GM18499 (cell line): Measurements from ENCODE around the gene OR9Q2.
"Not testable (repeated sequence)": the region's sequence is repeated elsewhere in the genome, so short reads cannot be mapped to it uniquely, and the experiment has no call there.

ENCODE experiments used
- ATAC-seq: cut with Tn5 transposase; IDR thresholded peaks from one replicate; pipeline ENCODE4 v1.9.1; 2021; ENCODE audit warnings: moderate number of reproducible peaks; ENCODE audit not compliant: insufficient read depth, unreplicated experiment

OR9Q2 gene, protein sequence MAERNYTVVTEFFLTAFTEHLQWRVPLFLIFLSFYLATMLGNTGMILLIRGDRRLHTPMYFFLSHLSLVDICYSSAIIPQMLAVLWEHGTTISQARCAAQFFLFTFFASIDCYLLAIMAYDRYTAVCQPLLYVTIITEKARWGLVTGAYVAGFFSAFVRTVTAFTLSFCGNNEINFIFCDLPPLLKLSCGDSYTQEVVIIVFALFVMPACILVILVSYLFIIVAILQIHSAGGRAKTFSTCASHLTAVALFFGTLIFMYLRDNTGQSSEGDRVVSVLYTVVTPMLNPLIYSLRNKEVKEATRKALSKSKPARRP

DNA sequence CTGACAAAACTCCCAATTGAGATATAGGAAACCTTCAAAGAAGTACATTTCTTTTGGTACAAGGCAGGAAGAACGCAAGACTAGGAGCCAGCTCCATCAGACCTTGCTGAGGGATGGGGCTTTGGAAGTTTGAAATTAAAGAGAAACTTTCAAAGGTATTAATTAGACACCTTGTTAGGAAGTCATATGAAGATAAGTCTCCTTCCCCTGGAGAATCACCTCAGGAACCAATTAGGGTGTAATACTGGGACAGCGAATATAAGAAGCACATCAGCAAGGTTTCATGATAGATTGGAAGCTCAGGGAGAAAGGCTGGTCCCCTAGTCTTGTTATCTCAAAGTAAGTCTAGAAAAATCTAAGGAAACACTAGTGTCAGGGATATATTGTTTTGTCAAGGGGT is at the start of gene OR9Q2:
OR9Q2 (plus strand) TSS at position 301 of the 400 bp plus-strand sequence. CDS start 1,421 bp downstream, outside the sequence.
- no peak for ATAC-seq

DNA sequence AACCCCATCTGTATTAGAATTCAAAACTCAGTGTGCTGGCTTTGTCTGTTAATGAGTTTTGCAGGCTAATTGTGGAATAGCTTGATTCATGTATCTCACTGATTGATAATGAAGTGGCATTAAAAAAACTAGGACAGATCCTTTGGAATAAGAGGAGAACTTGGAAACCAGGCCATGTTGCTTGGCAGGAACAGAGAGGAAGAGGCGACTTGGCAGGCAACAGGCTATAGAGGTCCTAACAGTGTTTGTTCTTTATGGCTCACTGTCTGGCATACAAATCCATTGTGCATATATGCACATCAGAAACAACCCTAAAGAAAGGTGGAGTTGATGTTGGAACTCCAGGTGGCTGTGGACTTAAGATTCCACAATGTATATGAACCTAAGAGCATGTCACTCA is 46.1 kb upstream of the OR9Q2 start:
- no peak for ATAC-seq

DNA sequence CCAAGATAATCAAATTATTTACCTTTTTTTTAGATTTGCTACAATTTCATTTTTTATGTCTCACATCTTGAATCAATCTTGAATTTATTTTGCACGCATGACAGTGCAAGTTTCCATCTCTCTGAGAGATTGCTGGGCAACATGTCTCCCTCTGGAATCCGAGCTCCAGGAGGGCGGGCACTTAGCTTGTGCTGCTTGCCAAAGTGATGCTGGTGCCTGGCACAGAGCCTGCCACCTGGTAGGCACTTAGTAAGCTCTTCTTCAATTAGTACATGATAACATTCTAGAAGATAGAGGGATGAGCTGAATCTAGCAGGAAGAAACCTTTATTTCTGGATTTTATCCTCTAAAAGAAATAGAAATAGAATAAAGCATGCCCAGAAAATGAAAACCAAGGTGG is 36.1 kb upstream of the OR9Q2 start:
- ATAC-seq: no peak

DNA sequence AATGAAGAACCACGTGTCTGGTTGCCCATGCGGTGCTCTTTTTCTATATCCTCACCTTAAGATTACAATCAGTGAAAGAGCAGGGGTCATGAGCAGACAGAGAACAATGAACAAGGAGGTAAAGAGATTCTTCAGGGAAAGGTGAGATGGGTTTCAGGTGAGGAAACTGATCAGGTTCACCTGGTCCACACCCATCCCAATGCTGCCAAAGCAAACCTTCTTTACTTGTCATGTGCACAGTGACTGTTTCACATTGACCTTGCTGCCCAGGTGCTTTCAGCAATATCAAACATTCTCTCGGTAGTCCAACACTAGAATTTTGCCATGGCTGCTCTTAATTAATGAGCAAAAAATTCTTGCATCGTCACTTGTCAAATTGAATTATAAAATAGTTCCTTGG is 24.5 kb upstream of the OR9Q2 start:
- no peak for ATAC-seq

DNA sequence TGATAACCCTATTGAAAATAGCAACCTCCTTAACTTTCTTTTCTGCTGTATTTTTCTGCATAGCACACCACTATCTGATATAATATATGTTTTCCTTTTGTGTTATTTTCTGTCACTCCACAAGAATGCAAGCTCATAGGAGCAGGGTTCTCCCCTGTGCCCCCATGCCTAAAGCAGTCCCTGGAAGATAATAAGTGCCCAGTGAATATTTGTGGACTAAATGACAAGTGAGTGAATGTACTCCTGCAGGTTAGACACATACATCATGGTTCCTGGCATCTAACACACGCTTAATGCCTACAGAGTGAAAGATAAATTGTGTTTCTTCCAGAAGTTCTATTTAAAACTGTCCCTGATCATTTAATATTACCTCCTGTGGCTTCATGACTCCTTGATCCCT is 23.9 kb upstream of the OR9Q2 start:
- no peak for ATAC-seq

DNA sequence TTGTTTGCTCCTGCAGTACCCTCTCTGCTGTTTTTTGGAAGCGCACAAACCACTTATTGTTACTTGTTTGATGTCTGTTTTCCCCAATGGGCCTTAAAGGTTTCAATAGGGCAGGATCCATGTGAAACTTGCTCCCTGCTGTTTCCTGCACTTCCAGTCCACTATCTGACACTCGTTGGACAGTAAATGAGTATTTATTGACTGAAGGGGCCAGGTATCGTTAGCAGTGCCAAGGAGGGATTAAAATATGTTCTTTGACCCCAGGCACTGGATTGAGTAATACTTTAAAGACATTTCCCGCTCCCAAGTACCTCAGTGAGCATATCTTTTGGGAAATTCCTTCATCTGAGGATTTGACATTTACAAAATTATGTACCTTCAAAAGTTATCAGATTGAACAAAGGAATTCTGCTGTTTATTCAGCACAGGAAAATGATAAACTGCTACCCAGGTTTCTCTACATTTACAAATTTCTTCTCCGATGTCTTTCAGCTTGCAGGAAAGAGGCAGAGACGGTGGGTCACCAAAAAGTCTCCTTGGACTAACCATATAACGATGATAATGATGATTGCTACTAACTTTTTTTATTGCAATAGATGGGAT is 23.3 kb upstream of the OR9Q2 start:
- no peak for ATAC-seq

DNA sequence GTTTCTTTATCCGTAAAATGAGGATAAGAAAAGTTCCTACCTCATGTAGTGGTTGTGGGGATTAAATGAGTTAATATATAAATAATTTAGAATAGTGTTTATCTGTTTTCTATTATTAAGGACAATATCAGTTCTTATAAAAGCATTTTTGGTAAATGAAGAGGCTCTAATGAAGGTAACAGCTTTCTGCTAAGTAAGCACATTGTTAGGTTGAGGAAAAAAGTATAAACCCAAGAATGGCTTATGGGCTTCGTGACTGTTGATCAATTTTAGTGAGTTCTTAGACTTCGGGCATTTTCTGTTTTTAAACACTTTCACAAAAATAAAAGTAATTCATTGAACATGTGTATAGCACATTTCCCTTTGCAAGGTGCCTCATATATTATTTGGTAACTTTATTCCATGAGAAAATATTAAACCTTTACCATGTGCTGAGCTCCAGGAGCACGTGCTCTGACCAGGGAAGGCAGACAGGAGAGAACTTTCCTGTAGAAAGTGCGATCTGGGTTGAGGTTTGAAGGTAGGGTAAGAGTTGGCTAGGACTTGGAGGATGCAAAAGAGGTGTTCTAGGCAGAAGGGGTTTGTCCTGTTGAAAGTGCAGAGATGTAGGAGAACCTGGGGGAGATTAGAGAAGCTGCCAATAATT is 11.3 kb upstream of the OR9Q2 start:
- ATAC-seq: no peak

DNA sequence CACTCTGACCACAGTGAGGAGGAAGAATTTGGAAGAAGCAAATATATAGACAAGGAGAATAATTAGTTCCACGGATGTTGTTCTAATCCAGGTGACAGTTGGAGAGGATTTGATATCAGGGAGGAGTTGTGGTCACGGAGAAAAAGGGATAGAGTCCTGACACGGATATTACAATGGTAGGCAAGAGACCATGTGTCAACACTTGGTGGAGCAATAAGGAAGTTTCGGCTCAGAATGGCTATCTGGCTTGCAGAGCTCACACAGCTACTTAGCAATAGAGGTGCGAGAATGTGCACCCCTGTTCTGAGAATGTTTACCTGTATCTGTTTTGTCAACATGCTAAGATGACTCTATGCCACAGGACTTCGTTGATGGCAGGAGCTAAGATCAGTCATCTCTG is 10.4 kb upstream of the OR9Q2 start:
- ATAC-seq: no peak

DNA sequence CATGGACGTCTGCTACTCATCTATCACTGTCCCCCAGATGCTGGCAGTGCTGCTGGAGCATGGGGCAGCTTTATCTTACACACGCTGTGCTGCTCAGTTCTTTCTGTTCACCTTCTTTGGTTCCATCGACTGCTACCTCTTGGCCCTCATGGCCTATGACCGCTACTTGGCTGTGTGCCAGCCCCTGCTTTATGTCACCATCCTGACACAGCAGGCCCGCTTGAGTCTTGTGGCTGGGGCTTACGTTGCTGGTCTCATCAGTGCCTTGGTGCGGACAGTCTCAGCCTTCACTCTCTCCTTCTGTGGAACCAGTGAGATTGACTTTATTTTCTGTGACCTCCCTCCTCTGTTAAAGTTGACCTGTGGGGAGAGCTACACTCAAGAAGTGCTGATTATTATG is 9.2 kb upstream of the OR9Q2 start:
- ATAC-seq: no peak

DNA sequence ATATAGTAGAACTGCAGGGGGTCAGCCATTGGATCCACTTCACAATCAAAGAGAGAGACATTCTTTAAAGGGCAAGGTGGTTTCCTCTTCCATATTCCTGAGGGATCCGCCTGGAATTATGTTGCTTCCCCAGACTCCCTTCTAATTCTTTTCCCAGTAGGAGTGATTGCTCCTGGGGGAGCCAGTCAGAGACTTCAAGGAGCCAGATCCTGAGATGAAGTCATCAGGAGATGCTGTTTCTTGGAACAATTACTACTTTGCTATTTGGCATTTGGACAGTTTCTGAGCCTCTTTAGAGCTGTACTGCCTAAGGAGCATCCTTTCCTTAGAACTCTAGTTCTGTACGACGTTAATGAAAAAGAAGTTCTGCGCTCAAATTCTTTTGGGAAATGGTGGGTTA is 1.9 kb upstream of the OR9Q2 start:
- no peak for ATAC-seq

DNA sequence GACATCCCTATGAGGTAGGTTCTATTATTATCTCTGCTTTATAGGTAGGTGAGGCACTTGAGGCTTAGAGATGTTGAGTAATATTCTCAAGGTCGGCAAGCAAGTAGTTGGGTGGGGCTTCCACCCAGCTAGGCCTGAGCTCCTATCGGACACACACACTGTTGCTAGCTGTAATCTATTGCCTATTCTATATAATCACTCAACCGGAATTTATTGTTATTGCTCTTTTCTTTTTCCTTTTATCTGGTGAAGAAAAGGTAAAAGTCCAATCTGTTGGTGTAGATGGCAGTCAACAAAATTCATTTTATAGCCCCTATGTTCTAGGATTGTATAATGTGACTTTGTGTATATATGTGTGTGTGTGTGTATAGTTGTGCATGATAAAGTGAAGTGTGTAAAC is 3.4 kb downstream of the OR9Q2 start:
- ATAC-seq: no peak

DNA sequence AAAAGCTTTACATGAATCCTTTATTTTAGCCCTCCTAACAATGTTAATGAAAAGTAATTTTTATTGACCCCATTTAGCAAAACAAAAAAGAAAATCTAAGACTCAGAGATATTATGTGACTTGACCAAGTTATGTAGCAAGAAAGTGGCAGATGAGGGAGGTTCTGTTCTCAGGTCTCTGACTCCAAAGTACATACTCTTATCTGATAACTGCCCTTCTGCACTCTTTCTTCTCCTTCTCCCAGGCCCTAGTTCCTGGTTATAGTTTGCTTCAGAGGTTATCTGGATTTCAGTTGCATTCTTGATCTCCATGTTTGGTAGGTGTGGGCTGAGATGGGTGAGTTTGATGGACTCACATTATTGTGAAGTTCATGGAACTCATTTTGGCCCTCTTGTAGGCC is 4.5 kb downstream of the OR9Q2 start:
- no peak for ATAC-seq

DNA sequence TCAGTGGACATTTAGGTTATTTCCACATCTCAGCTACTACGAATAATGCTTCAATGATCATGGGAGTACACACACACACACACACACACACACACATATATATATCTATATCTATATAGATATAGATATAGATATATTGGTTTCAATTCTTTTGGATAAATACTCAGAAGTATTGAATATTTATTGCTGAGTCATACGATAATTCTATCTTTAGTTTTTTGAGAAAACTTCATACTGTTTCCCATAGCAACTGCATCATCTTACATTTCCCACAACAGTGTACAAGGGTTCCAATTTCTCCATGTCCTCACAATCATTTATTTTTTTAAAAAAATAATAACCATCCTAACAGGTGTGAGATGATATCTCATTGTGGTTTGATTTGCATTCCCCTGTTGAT is 7.1 kb downstream of the OR9Q2 start:
- ATAC-seq: no peak

DNA sequence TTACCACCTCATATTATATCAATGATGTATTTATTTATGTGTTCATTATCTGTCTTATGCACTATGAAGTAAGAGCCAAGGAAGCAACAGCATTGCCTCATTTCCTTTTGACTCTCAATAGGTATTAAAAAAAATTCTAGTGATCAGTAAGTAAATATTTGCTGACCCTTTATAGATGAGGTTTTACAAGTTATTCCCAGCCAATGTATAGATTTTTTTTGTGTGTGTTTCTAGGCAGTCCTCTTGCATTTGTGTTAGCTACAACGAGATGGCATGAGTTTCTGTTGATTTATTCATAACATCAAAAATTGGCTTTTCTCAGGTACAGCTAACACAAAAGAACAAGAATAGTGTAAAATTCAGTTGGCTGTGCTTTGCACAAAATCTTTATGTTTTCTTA is 10.4 kb downstream of the OR9Q2 start:
- no peak for ATAC-seq

DNA sequence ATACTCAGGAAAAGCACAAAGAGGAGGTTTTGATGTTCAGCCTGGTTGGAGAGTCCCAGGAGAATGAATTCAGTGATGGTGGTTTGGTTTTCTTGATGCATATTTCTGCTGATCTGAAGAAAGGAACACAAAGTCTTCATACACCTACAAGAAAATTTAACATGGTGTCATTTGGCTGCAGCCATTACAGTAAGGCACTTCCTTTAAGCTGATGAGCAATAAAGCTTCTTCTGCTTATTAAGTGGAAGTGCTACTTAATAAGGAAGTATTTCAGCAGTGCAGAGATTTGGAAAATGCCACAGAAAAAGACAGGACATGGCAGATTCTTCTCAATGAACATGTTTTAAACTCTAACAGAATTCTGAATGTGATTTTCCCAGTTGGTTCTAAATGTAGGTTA is 15.2 kb downstream of the OR9Q2 start, which contains the start of gene OR1S2:
OR1S2 (minus strand) TSS at position 101 of the 400 bp plus-strand sequence; CDS start at position 101, 0 bp downstream.
- no peak for ATAC-seq

DNA sequence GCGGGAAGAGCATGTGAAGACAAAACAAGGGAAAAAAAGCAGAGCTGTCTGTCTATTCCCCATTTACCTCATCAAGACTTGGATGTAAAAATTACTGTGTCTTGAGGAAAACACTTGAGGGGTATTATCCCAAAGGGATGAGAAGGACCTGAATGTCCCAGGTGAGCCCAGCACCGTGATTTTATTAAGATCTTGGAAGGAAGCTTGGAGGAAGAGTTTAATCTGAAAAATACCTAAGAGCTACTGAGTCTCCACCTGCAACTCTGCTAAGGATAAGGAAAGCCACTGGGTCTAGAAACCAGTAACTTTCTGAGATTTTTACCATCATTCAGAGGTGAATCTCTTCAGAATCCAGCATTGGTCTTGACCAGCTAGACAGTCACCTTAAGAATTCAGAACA is 23.6 kb downstream of the OR9Q2 start, which contains the start of gene OR1S1:
OR1S1 (plus strand) TSS at position 301 of the 400 bp plus-strand sequence.
- ATAC-seq: not testable (repeated sequence)

DNA sequence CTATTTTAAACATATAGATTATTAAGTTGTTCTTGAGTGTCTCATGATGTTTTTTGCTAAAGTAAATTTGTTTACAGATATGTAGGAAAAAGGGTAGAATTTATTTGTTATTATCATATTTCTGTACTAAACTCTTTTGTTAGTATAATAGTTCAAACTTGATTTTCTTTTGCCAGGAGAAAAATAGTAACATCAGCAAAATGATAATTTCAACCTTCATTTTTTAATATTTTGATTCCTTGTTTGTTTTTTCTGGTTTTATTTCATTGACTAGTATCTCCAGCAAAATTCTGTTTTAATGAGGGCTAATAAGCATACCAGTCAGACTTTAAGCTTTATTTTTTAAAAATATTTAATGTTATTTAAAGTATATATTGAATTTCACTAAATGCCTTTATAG is 27.6 kb downstream of the OR9Q2 start:
- ATAC-seq: no peak

DNA sequence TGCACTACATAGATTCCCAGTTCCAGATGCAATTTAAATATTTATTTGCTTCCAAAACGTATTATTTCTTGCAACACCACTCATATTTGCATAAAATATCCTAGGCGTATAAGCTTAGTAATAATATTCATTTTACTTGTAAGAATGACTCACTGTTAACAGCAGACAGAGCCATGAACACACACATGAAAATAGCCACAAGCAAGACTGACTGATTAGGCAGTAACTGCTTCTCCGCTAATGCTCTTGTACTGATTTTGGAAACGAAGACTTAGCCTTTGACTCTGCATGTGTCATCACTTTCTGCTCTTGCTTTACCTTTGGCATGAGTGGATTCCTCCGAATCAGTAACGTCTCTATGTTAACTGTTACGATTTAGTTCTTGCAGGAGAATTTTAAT is 33.9 kb downstream of the OR9Q2 start:
- ATAC-seq: no peak

DNA sequence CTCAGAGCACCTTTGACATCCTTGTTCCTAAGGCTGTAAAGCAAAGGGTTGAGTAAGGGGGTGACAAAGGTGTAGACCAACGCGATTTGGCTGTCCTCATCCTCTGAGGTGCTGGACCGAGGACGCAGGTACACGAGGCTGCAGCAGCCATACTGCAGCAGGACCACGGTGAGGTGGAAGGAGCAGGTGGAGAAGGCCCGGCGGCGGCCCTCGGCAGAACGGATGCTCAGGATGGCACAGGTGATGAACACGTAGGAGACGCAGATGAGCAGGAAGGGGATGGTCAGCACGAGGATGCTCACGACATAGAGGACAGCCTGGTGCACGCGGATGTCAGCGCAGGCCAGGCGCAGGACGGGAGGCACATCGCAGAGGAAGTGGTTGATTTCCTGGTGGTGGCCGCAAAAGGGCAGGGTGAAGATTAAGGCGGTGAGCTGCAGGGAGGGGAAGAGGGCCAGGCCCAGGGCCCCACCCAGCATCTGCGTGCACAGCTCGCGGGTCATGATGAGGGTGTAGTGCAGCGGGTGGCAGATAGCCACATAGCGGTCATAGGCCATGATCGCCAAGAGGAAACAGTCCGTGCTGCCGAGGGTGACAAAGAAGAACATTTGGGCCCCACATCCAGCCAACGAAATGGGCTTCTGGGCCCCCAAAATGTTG is 39.2 kb downstream of the OR9Q2 start:
- ATAC-seq: no peak
